Mucosa of descending colon (tissue), 3 donors: Measurements from ENCODE around the gene THAP11. TPM values are rescaled to one million over a fixed set of nuclear protein-coding genes. Genes with fewer than 3 reads are reported as not detected.
A peak's percentile ranks its signal among the peaks of the same experiment; 100 is the strongest.

Experiments
- ATAC-seq: fragments of 200-7000 bp; cut with Tn5 transposase; one replicate; pipeline ENCODE4 v1.9.1; 2020; ENCODE audit warnings: mild to moderate bottlenecking, moderate library complexity
- DNase-seq, 3 donors: peaks; one replicate each; pipeline ENCODE4 v3.0.0-alpha.2; 2020
- H3K36me3 ChIP-seq: fragments of 200-600 bp; one replicate; pipeline ENCODE4 v1.8.0; 2021; ENCODE audit warnings: low read depth, mild to moderate bottlenecking
- H3K4me1 ChIP-seq: fragments of 200-600 bp; one replicate; pipeline ENCODE4 v1.8.0; 2021; ENCODE audit warnings: low read depth, mild to moderate bottlenecking
- H3K4me3 ChIP-seq: fragments of 200-600 bp; one replicate; pipeline ENCODE4 v1.8.0; 2021; ENCODE audit warnings: mild to moderate bottlenecking
- H3K9me3 ChIP-seq: fragments of 200-600 bp; one replicate; pipeline ENCODE4 v1.8.0; 2021; ENCODE audit warnings: mild to moderate bottlenecking
- intact Hi-C, 2 donors: fragments of 100-400 bp; cut with DNase I in 1 of 2; cut with micrococcal nuclease in 1 of 2; formaldehyde crosslinking; loops; one replicate each; pipeline versions ENCODE4 v1.11.0 to v1.11.1; 2022; cut with DNase I, micrococcal nuclease
- total RNA-seq, 3 donors: library from RNA; stranded (reverse); fragmentation: NEBNext Ultra II Directional in 2 of 3; extraction: Animal tissue kit (Norgen Biotek cat#: 25700) in 2 of 3; gene quantifications; one replicate each; pipeline versions ENCODE4 v1.2.1 to v1.2.4, GENCODE V29; 2021 to 2023
- TF ChIP-seq, protein P1 (sequence below): fragments of 200-600 bp; IDR thresholded peaks from one replicate; pipeline ENCODE4 v1.8.0; 2022; ENCODE audit warnings: antibody characterized with exemption, mild to moderate bottlenecking
- donor health status: DM: no; HTN: no; CAD: no; lungs with moderate emphysema.
- donor health status: DM: no; HTN: no; CAD: no.
- donor health status: DM: no; HTN: yes; CAD: no.

Gene THAP11
- total RNA-seq, 3 donors from 2014 or later, result 18.1 to 43.3 (median 20.5) TPM

DNA sequence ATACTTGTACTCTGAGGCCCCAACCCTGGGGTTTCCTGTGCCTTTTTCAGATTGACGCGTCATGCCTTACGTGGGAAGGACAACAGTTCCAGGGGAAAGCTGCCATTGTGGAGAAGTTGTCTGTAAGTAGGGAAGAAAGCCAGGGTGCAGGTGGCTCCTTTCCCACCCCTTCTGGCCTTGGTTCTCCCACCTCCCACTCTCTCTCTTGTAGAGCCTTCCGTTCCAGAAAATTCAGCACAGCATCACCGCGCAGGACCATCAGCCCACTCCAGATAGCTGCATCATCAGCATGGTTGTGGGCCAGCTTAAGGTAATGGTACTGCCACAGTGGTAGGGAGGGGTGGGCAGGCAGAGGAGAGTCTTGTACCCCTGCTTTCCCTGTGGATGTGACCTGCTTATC, 26.2 kb downstream of the THAP11 start:
- Histone ChIP-seq H3K4me3 (no peak overlapping the region), H3K9me3 (no peaks in the 10 kb centered on the region), H3K4me1 (no peaks in the 10 kb centered on the region), H3K36me3 (no peaks in the 10 kb centered on the region)
- ATAC-seq, result no peak
- DNase-seq, result no peak
- intact Hi-C loops, result no loop called here
- TF ChIP-seq, protein P1, sequence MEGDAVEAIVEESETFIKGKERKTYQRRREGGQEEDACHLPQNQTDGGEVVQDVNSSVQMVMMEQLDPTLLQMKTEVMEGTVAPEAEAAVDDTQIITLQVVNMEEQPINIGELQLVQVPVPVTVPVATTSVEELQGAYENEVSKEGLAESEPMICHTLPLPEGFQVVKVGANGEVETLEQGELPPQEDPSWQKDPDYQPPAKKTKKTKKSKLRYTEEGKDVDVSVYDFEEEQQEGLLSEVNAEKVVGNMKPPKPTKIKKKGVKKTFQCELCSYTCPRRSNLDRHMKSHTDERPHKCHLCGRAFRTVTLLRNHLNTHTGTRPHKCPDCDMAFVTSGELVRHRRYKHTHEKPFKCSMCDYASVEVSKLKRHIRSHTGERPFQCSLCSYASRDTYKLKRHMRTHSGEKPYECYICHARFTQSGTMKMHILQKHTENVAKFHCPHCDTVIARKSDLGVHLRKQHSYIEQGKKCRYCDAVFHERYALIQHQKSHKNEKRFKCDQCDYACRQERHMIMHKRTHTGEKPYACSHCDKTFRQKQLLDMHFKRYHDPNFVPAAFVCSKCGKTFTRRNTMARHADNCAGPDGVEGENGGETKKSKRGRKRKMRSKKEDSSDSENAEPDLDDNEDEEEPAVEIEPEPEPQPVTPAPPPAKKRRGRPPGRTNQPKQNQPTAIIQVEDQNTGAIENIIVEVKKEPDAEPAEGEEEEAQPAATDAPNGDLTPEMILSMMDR, result no peak

DNA sequence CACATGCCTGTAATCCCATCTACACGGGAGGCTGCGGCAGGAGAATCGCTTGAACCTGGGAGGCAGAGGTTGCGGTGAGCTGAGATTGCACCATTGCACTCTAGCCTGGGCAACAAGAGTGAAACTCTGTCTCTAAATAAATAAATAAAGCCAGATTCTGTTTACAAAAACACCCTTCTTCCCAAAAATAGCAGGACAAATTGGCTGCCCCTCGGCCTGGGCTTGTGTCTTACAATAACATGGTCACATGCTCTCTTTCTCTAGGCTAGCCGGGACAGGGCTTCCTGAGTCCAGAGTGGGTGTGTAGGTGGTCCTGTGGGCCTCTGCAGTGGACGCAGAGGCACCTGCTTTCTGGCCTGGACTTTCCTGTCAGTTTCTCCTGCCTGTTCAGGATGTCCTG, 27.5 kb downstream of the THAP11 start:
- intact Hi-C loops, result no loop called here
- Histone ChIP-seq H3K4me3 (no peak overlapping the region), H3K4me1 (peaks cover 6% of the 10 kb centered on the region), H3K9me3 (no peaks in the 10 kb centered on the region), H3K36me3 (no peaks in the 10 kb centered on the region)
- ATAC-seq (no peak), DNase-seq (no peak)
- TF ChIP-seq, protein P1, result no peak

DNA sequence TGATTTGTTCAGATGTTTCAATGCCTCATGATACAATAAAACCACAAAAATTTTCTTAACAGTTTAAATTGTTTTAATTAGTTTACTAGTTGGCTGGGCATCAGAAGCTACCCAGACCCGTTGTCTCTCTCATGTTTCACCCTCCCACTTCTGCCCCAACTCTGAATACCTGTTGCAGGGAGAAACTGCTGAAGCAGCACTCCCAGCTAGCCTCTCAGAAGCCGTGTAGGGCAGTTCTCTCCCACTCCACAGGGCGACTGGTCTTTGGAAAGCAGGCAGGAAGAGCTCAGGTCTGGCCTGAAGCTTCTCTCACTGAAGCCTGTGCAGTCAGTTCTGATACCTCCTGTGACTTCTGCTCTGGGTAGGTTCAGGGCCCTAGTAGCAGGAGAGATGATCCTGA, 29.1 kb downstream of the THAP11 start:
- intact Hi-C loops, result no loop called here

DNA sequence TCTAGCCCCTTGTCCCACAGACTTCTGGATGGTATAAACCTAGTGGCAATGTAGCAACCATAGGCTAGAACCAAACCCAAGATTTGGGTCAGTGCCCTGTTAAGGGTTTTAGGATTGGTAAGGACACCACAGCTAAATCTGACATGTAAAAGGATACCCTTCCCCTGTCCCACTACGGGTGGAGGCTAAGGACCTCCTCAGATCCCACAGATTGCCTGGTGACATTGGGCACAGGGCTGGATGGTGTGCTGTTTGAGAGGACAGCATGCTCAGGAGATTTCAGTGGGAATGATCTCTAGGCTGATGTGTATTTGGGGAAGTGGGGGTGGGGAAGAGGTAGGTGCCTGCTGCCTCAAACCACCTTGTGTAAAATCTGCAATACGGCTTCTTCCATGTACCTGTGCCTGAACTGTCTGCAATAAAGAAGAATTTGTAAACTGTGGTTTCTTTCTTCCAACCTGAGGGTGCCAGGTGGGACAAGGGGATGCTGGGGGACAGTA, 30.1 kb downstream of the THAP11 start:
- H3K36me3 ChIP-seq, result peaks cover 4% of the 10 kb centered on the region
- no peak overlapping the region for H3K4me3 ChIP-seq
- ATAC-seq (no peak), DNase-seq (no peak)
- intact Hi-C loops, result no loop called here
- no peaks in the 10 kb centered on the region for H3K9me3 ChIP-seq
- TF ChIP-seq, protein P1, result no peak
- H3K4me1 ChIP-seq, result peaks cover 9% of the 10 kb centered on the region

More for the DNA sequence above, 29.1 kb downstream of the THAP11 start:
- DNase-seq, result no peak
- Histone ChIP-seq H3K36me3 (no peaks in the 10 kb centered on the region), H3K9me3 (no peaks in the 10 kb centered on the region), H3K4me3 (no peak overlapping the region), H3K4me1 (peaks cover 9% of the 10 kb centered on the region)
- no peak for ATAC-seq
- TF ChIP-seq, protein P1, result no peak

DNA sequence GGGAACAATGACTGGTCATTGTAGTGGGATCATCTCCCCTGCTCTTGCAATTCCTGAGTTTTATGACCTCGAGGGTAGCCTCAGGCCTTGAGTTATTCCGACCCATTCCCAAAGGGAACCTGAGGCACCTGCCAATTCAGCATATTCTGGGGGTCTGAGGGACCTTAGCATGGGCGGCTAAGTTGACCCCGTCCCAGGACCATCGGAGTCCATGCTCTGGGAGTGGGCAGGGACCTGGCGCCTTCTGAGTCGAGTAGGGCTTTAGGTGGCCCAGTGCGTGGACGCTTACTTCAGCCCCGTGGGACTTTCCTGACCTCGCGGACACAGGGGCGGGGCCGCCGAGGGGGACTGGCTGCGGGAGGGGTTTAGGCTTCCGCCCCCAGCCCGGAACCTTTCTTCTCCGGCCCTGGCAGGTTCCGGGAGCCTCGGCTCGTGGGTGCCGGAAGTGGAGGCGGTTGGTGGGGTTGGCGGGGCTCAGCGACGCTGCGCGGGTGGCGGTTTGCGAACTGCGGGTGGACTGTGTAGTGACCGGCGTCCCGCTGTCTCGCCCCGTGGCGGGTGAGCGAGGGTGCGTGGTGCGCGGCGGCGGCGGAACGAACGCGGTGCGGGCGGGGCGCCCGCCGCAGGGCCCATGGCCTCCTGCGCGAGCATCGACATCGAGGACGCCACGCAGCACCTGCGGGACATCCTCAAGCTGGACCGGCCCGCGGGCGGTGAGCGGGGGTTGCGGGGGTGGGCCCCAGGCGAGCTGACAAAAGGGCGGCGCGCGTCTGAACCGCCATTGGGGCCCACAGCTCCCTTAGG, 30.7 kb downstream of the THAP11 start, which contains the start of gene EDC4:
EDC4 (plus strand) TSS at position 422 of the 804 bp plus-strand sequence; CDS start at position 632, 210 bp downstream.
- DNase-seq, result peak; percentile 85 to 93 (median 91)
- peak within 1 kb of the TSS; percentile 97 for H3K4me3 ChIP-seq
- intact Hi-C loops, result no loop called here
- H3K4me1 ChIP-seq, result peaks cover 9% of the 10 kb centered on the region
- no peaks in the 10 kb centered on the region for H3K9me3 ChIP-seq
- TF ChIP-seq, protein P1, result no peak
- peak; percentile 95 for ATAC-seq
- peaks cover 11% of the 10 kb centered on the region for H3K36me3 ChIP-seq
